ENCODE measurements around the gene RBM10.
"Not testable (repeated sequence)": the region's sequence is repeated elsewhere in the genome, so short reads cannot be mapped to it uniquely, and the experiment has no call there.

The RBM10 gene

GRCh38 chrX:47144626-47145394, at the start of gene RBM10, which contains the start of gene NDUFB11:
RBM10 (plus strand) TSS chrX:47145221; CDS start chrX:47147482, 2,261 bp downstream.
NDUFB11 (minus strand) TSS chrX:47144702; CDS start chrX:47144679, 23 bp downstream.
- DNase-seq (ENCODE audit: low spot score), result peak; percentile 70

DNA sequence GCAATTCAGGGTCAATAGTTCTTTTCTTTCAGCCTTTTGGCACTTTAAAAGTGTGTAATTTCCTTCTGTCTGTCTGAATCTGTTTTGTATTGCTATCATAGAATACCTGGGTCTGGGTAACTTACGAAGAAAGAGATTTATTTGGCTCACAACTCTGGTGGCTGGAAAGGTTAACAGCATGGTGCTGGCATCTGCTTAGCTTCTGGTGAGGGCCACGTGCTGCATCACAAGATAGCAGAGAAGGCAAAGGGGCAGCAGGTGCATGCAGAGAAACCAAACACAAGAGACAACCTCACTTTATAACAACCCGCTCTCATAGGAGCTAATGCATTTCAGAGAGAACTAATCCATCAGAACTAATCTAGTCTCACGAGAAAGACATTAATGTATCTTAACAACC, 48.0 kb upstream of the RBM10 start:
- DNase-seq (ENCODE audit: low spot score), result no peak

DNA sequence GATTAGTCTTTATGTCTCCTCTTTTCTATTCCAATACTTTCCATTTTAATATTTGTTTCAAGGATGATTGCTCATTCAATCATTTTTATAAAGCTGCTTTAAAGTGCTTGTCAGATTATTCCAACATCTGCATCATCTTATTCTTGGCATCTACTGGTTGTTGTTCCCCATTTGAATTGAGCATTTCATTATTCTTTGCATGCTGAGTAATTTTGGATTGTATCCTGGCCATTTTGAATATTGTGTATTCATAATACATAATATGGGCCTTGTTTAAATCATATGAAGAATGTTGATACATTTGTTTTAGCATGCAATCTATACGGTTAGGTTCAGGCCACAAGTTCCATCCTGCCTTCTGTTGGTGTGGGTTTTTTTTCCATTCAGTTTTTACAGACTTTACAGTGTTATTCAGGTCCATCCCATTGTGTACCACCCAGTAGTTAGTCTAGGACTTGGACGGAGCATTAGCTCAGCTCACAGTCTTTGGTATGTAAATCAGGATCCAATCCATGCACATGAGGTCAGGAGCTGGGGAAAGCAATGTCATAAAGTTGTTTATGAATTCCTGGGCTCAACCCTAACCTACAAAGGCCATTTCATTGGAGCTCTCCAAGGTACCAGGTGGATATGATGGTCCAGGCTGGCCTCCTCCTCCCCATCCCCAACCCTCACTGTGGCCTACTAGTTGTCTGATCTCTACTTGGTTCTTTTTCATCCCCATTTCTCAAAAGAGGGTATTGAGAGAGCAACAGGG, 46.5 kb upstream of the RBM10 start:
- no peak for DNase-seq (ENCODE audit: low spot score)

DNA sequence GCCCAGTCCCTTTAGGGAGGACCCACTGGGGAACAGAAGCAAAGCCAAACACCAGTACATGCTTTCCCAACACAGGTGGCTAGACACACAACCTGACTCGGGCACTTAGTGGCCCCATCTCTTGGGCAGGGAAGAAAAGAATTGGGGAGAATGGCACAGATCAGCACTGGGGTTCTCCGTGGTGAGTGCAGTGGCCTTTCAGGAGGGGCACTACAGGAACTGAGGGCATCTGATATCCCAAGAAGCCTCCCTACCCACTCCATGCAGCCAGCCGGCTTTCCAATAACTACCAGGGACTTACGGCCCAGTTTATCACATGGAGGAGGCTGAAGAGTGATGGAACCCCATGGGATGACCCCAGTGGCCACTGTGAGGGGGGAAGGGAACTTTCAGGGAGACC, 43.8 kb upstream of the RBM10 start:
- DNase-seq (ENCODE audit: low spot score), result no peak

DNA sequence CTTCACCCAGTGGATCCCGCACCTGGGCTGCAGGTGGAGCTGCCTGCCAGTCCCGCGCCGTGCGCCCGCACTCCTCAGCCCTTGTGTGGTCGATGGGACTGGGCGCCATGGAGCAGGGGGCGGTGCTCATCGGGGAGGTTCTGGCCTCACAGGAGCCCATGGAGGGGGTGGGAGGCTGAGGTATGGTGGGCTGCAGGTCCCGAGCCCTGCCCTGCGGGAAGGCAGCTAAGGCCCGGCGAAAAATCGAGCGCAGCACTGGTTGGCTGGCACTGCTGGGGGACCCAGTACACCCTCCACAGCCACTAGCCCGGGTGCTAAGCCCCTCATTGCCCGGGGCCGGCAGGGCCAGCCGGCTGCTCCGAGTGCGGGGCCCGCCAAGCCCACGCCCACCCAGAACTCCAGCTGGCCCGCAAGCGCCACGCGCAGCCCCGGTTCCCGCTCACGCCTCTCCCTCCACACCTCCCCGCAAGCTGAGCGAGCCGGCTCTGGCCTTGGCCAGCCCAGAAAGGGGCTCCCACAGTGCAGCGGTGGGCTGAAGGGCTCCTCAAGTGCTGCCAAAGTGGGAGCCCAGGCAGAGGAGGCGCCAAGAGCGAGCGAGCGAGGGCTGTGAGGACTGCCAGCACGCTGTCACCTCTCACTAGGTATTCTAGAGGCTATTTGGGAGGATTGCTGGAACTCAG, 33.9 kb upstream of the RBM10 start:
- not testable (repeated sequence) for DNase-seq (ENCODE audit: low spot score)

- DNase-seq (ENCODE audit: low spot score), result no peak
These were observed 32.6 kb upstream of the RBM10 start for GRCh38 chrX:47112316-47112954.

DNA sequence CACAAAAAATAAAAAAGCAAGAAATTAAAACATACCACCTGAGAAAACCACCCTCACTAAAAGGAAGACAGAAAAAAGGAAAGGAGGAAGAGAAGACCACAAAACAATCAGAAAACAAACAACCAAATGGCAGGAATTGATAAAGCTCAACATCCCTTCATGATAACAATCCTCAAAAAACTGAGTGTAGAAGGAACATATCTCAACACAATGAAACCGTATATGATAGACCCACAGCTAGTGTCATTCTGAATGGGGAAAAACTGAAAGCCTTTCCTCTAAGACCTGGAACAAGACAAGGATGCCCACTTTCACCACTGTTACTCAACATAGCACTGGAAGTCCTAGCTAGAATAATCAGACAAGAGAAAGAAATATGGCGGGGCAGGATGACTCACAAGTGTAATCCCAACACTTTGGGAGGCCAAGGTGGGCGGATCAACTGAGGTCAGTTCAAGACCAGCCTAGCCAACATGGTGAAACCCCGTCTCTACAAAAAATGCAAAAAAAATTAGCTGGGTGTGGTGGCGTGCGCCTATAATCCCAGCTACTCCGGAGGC, 28.4 kb upstream of the RBM10 start:
- not testable (repeated sequence) for DNase-seq (ENCODE audit: low spot score)

GRCh38 chrX:47124466-47124865, 20.6 kb upstream of the RBM10 start:
- not testable (repeated sequence) for DNase-seq (ENCODE audit: low spot score)

GRCh38 chrX:47129157-47129898, 15.7 kb upstream of the RBM10 start:
- peak; percentile 79 for DNase-seq (ENCODE audit: low spot score)

- DNase-seq (ENCODE audit: low spot score), result no peak
These were observed 15.1 kb upstream of the RBM10 start for GRCh38 chrX:47129899-47130358.

GRCh38 chrX:47133493-47133892, 11.5 kb upstream of the RBM10 start:
- no peak for DNase-seq (ENCODE audit: low spot score)

- DNase-seq (ENCODE audit: low spot score), result not testable (repeated sequence)
These were observed 9.4 kb upstream of the RBM10 start for GRCh38 chrX:47135650-47136049.

DNA sequence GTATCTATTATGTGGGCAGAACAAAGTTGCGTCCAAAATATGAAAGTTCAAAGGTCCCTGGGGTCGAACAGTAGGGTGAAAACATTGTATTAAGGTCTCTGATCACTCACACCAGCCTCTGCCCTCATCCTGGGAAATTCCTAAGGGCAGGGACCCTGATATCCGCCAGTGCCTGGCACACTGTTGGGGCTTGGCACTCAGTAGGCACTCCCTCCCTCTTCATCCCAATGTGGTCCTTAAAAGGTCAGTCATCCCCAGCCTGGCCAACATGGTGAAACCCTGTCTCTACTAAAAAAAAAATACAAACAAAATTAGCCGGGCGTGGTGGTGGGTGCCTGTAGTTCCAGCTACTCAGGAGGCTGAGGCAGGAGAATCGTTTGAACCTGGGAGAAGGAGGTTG, 6.8 kb upstream of the RBM10 start:
- DNase-seq (ENCODE audit: low spot score), result no peak

- DNase-seq (ENCODE audit: low spot score), result no peak
These were observed 961 bp upstream of the RBM10 start for GRCh38 chrX:47143894-47144625.

- DNase-seq (ENCODE audit: low spot score), result no peak
These were observed 537 bp downstream of the RBM10 start for GRCh38 chrX:47145395-47146120.

DNA sequence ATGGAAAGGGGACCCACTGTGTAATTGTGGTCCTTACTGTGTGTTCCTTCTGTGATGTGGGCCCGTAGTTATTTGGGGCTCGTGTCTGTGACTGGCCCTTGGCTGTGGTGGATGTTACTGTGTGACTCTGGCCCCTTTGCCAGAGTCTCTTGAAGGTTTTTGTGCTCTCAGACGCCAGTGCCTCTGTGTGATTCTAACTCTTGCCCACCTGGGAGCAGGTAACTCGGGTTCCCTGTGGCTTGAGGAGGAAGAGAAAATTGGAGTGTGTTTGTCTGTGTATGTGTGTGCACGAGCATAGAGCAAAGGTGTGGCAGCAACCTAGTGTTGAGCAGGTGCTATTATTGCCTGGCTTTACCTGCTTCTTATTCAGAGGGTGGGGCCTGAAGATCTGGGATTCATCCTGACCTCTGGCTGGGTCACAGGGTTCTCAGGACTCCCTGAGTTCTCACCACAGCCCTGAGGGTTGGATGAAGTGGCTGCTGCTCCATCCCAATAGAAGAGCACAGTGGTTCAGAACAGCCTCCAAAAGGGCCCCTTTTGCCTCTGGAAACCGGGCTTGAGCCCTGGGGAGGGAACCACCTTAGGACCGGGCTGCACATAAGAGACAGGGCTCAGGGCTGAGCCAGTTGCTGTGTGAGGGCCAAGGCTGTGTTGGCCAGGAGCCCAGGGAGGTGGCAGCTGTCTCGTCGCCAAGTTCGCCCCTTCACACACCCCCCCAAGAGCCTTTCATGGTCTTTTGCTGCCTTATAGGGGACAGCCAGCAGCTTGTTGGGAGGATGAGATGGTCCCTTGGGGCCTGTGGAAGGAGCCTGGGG, 1.3 kb downstream of the RBM10 start:
- no peak for DNase-seq (ENCODE audit: low spot score)

GRCh38 chrX:47146936-47147859, 2.2 kb downstream of the RBM10 start:
- DNase-seq (ENCODE audit: low spot score), result no peak

- peak; percentile 30 for DNase-seq (ENCODE audit: low spot score)
These were observed 3.9 kb downstream of the RBM10 start for GRCh38 chrX:47148946-47149345.
